HEK293T (cell line): ENCODE results near the gene VPS50.

Experiments used
- CTCF ChIA-PET: fragments of 350-600 bp; formaldehyde crosslinking; extraction: SDS; loops from one replicate; lab custom pipeline; 2021; ENCODE audit warnings: antibody characterized with exemption, inconsistent platforms; lab: Yijun Ruan, JAX
- POLR2A ChIA-PET: fragments of 350-600 bp; formaldehyde crosslinking; extraction: SDS; loops from one replicate; lab custom pipeline; 2020; ENCODE audit warnings: antibody characterized with exemption, inconsistent platforms; lab: Yijun Ruan, JAX
- DNase-seq: peaks from one replicate; pipeline ENCODE4 v3.0.0; 2012; ENCODE audit warnings: mixed read lengths; ENCODE audit errors: extremely low spot score
- ARNT ChIP-seq: fragments of 450-650 bp; IDR thresholded peaks from 2 replicates; pipeline ENCODE4 v1.6.1; 2017; ENCODE audit warnings: mild to moderate bottlenecking
- BHLHE40 ChIP-seq: fragments of 450-650 bp; IDR thresholded peaks from 2 replicates; pipeline ENCODE4 v1.6.1; 2016; ENCODE audit warnings: mild to moderate bottlenecking, moderate library complexity, borderline replicate concordance
- CTBP1 ChIP-seq: fragments of 450-650 bp; IDR thresholded peaks from 2 replicates; pipeline ENCODE4 v1.6.1; 2016; ENCODE audit warnings: borderline replicate concordance
- ELF4 ChIP-seq: fragments of 450-650 bp; IDR thresholded peaks from 2 replicates; pipeline ENCODE4 v1.6.1; 2017; ENCODE audit warnings: antibody characterized with exemption
- FOXA1 ChIP-seq: fragments of 450-650 bp; IDR thresholded peaks from 2 replicates; pipeline ENCODE4 v1.6.1; 2016; ENCODE audit warnings: mild to moderate bottlenecking
- FOXK2 ChIP-seq: fragments of 450-650 bp; IDR thresholded peaks from 2 replicates; pipeline ENCODE4 v1.6.1; 2016; ENCODE audit warnings: mild to moderate bottlenecking
- FOXM1 ChIP-seq: fragments of 450-650 bp; IDR thresholded peaks from 2 replicates; pipeline ENCODE4 v1.6.1; 2017; ENCODE audit warnings: mild to moderate bottlenecking, borderline replicate concordance
- HDGF ChIP-seq: fragments of 450-650 bp; IDR thresholded peaks from 2 replicates; pipeline ENCODE4 v1.6.1; 2017; ENCODE audit warnings: antibody characterized with exemption, borderline replicate concordance
- LEF1 ChIP-seq: fragments of 450-650 bp; IDR thresholded peaks from 2 replicates; pipeline ENCODE4 v1.6.1; 2017; ENCODE audit warnings: mild to moderate bottlenecking, borderline replicate concordance
- NFRKB ChIP-seq: fragments of 450-650 bp; IDR thresholded peaks from 2 replicates; pipeline ENCODE4 v1.6.1; 2016; ENCODE audit warnings: mild to moderate bottlenecking, moderate library complexity
- SP1 ChIP-seq: fragments of 450-650 bp; IDR thresholded peaks from 2 replicates; pipeline ENCODE4 v1.6.1; 2017
- SUZ12 ChIP-seq: fragments of 450-650 bp; IDR thresholded peaks from 2 replicates; pipeline ENCODE4 v1.6.1; 2016; ENCODE audit warnings: mild to moderate bottlenecking
- TARDBP ChIP-seq: fragments of 450-650 bp; IDR thresholded peaks from 2 replicates; pipeline ENCODE4 v1.6.1; 2016
- ZNF384 ChIP-seq: fragments of 450-650 bp; IDR thresholded peaks from 2 replicates; pipeline ENCODE4 v1.6.1; 2016
- TF ChIP-seq, protein P1 (sequence below): fragments of 450-650 bp; IDR thresholded peaks from 2 replicates; pipeline ENCODE4 v1.6.1; 2016

VPS50 gene

DNA sequence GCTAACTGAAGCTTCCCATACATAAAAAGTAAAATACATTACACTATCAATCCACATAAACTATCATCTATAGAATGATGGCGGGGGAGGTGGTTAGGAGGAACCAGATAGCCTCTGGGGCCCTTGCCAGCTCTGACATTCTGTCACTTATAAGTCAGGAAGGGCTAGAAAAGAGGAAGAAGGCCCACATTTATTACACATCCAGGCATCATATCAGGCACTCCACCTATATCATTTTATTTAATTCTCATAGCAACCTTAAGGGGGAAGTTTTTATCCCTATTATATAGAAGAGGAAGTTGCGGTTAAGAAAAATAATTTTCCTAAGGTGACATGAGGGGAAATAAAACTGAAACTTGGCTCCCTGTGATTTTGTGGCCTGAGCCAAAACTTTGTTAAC, 35.8 kb upstream of the VPS50 start:
- ChIA-PET CTCF (no interaction called here), POLR2A (no interaction called here)
- DNase-seq: no peak
- TF ChIP-seq ELF4 (no peak), HDGF (no peak), TARDBP (no peak), SP1 (no peak), FOXA1 (no peak), CTBP1 (no peak), FOXM1 (no peak), SUZ12 (no peak)

DNA sequence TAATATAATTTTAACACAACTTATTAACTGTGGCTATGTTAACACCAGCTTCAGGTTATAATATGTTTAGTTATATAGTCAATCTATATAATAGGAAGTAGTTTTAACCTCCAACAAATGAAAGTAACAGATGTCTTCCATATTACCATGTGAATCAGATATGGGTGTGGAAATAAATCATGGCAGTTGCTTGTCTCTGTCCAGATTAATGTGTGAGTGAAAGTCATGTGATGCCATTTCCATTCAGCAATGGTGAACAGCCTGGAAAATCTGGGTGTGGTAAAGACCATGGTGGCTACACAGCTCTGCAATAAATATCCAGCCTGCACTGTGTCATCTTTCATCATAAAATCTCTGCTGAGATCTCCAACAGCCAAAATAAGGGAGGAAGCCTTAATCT, 33.7 kb upstream of the VPS50 start:
- CTCF ChIA-PET: no interaction called here
- no peak for TF ChIP-seq ELF4
- TF ChIP-seq FOXA1: no peak
- no peak for TF ChIP-seq HDGF
- TF ChIP-seq SP1: no peak
- TF ChIP-seq LEF1: no peak
- TF ChIP-seq, protein P1, sequence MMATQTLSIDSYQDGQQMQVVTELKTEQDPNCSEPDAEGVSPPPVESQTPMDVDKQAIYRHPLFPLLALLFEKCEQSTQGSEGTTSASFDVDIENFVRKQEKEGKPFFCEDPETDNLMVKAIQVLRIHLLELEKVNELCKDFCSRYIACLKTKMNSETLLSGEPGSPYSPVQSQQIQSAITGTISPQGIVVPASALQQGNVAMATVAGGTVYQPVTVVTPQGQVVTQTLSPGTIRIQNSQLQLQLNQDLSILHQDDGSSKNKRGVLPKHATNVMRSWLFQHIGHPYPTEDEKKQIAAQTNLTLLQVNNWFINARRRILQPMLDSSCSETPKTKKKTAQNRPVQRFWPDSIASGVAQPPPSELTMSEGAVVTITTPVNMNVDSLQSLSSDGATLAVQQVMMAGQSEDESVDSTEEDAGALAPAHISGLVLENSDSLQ: no peak
- TF ChIP-seq ZNF384: no peak
- TF ChIP-seq FOXK2: no peak
- no peak for TF ChIP-seq BHLHE40
- no peak for TF ChIP-seq FOXM1
- no peak for TF ChIP-seq CTBP1
- no peak for TF ChIP-seq NFRKB
- no peak for DNase-seq
- POLR2A ChIA-PET: no interaction called here

DNA sequence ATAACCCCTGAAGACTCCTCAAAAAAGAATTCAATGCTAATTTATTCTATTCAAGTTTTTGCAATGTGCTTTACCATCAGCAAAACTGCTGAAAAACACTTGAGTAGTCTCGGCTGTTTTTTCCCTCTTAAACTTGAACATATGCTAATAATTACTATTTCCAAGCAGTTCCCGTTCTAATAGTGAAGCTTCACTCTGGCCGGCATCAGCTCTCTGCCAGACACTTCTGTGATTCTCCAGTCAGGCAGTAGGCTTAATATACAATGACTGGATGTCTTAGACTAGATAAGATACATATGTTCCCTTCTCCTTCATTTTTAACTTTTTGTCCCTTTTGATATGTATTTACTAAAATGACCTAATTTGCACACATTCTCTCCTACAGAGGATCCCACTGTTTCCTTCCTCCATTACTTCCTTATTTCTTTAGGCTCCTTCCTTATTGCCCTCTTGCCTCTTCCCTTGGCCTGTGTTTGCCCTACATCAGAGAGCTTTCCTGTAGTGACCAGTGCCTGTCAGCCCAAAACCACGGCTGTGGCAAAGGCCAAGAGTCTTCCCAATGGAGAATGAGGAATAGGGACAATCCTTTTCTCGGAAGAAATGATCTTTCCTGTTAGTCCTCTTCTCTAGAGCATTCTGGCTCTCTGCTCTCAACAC, 29.4 kb upstream of the VPS50 start:
- ChIA-PET POLR2A (no interaction called here), CTCF (no interaction called here)
- no peak for DNase-seq
- TF ChIP-seq, protein P1: no peak

DNA sequence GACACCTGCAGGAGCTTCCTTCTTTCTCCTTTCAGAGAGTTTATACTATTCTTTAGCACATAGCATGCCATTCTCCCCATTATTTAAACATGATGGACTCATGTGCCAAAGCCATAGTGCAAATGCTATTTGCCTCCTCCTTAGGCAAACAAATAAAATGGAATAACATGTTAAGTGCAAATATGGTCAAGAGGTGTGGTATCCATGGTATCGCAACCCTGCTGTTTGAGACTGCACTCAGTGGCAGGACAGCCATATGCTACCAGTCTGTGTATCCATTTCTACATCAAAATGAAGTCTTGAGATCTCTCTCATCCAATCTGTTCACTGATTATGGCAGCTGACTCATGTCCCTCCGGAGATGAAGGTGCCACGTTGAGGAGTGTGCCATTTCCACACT, 28.7 kb upstream of the VPS50 start:
- no peak for DNase-seq
- TF ChIP-seq FOXK2 (no peak), SP1 (no peak), LEF1 (no peak), SUZ12 (no peak), FOXA1 (no peak), CTBP1 (no peak), ELF4 (no peak), BHLHE40 (no peak), TARDBP (no peak)
- TF ChIP-seq, protein P1: no peak
- POLR2A ChIA-PET: no interaction called here
- CTCF ChIA-PET: no interaction called here

DNA sequence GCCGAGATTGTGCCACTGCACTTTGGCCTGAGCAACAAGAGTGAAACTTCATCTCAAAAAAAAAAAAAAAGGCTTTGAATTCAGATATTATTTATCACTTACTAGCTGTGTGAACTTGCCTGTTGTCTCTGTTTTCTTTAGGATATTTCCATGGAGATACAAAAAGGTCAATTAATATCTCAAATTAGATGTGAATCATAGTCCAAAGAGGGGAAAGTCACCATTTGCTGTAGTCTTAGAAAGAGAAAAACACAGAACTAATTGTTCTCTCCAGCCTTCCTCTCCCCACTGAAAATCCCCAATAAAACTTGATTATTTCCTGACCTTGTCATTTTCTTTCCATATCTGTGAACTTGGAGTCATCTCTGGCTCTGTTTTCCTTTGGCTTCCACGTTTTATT, 27.1 kb upstream of the VPS50 start:
- no peak for DNase-seq
- TF ChIP-seq NFRKB: no peak
- TF ChIP-seq FOXM1: no peak
- CTCF ChIA-PET: no interaction called here
- POLR2A ChIA-PET: no interaction called here

DNA sequence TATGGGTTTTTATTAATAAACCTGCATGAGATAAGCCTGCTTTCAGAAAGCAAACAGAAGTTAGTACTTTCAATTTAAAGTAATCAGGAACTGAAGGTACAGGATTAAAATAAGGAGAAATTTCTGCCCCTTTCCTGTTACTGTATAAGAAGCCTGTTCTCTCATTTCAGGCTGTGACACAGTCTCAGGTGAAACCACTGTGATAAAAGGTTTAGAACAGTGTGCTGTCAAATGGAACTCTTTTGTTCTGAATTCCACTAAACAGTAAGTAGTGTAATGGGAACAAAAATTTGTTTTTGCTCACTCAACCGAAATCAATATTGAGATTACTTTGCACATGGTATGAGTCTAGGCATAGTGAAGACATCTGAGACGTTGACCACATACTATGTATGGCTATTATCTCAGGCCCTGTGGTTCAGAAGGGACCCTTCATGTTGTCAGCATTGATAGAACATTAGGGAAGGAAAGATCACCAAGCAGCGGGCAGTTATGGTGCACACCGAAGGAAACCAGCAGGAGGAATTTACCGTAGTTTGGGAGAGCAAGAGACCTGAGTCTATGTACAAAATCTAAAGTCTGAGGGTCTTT, 20.8 kb upstream of the VPS50 start:
- POLR2A ChIA-PET: no interaction called here
- DNase-seq: no peak
- CTCF ChIA-PET: no interaction called here
- TF ChIP-seq SUZ12 (no peak), FOXM1 (no peak), FOXA1 (no peak), ZNF384 (no peak), CTBP1 (no peak), LEF1 (no peak), FOXK2 (no peak), HDGF (no peak), BHLHE40 (no peak), NFRKB (no peak)

DNA sequence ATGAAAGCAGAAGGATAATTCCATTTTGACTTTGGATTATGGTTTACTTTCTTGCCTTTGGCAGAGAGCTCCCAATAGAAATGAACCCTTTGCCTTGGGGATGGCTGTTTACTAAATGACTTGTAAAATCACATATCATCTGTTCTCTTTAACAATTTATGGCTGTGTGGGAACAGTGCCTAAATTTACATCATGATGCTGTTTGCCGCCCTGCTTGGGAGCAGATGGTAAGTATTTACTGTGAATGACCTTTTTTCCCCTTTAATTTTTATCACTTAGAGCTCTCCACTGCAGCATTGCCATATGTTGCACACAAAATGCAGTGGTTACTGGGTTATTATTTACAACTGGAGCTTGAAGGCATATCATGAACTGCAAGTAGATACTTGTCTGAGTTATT, 19.3 kb upstream of the VPS50 start:
- CTCF ChIA-PET: no interaction called here
- DNase-seq: no peak
- no peak for TF ChIP-seq HDGF
- no peak for TF ChIP-seq FOXK2
- no peak for TF ChIP-seq NFRKB
- TF ChIP-seq CTBP1: no peak
- no peak for TF ChIP-seq SUZ12
- TF ChIP-seq, protein P1: no peak
- TF ChIP-seq ZNF384: no peak
- no peak for TF ChIP-seq ARNT
- TF ChIP-seq ELF4: no peak
- POLR2A ChIA-PET: no interaction called here
